ENCODE data around the gene PILRA.
"Not testable (repeated sequence)": the region's sequence is repeated elsewhere in the genome, so short reads cannot be mapped to it uniquely, and the experiment has no call there.

DNA sequence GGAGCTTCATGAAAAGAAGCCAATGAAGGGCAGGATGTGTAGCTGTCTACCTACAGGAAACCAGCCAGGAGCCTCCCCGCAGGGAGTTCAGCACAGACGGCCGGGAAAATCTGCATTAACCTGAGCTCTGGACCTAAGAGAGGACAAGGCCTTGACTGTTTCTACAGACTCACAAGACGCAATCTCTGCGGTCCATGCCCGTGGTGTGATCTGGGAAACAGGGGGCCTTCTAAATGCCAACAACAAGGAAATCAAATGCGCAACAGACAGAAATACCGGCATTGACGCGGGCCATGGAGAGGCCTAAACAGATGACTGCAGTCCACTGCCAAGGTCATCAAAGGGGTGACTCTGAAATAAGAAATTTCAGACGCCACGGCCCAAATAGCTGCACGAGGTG, 49.1 kb upstream of the PILRA start:
- not testable (repeated sequence) for TF ChIP-seq NFE2L2 (IDR thresholded peaks at IDR 0.05; ENCODE audit: low read length); BHLHE40 (IDR thresholded peaks at IDR 0.05; ENCODE audit: low read length); YEATS4 (CRISPR knock-in tag; IDR thresholded peaks at IDR 0.05; ENCODE audit: borderline replicate concordance); SOX6 (IDR thresholded peaks at IDR 0.05); SOX6 (CRISPR knock-in tag; IDR thresholded peaks at IDR 0.05); BRD4 (CRISPR knock-in tag; IDR thresholded peaks at IDR 0.05); KLF11 (CRISPR knock-in tag; IDR thresholded peaks at IDR 0.05); CC2D1A (CRISPR knock-in tag; IDR thresholded peaks at IDR 0.05); ZFX (CRISPR knock-in tag; IDR thresholded peaks at IDR 0.05; ENCODE audit: low read depth); POLR2A (IDR thresholded peaks at IDR 0.05; ENCODE audit: insufficient read depth in 1 of 2, low read depth in 2 of 2, low read length in 2 of 2); KIAA2018 (CRISPR knock-in tag; IDR thresholded peaks at IDR 0.05; ENCODE audit: borderline replicate concordance); ZNF253 (CRISPR knock-in tag; IDR thresholded peaks at IDR 0.05; ENCODE audit: borderline replicate concordance); ZBTB33 (CRISPR knock-in tag; IDR thresholded peaks at IDR 0.05)
- TF ChIP-seq, protein P1, sequence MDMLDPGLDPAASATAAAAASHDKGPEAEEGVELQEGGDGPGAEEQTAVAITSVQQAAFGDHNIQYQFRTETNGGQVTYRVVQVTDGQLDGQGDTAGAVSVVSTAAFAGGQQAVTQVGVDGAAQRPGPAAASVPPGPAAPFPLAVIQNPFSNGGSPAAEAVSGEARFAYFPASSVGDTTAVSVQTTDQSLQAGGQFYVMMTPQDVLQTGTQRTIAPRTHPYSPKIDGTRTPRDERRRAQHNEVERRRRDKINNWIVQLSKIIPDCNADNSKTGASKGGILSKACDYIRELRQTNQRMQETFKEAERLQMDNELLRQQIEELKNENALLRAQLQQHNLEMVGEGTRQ (IDR thresholded peaks at IDR 0.05; ENCODE audit: low read depth, low read length): not testable (repeated sequence)
- TF ChIP-seq, protein P1 (CRISPR knock-in tag; IDR thresholded peaks at IDR 0.05; ENCODE audit: borderline replicate concordance): not testable (repeated sequence)

Data from HepG2 (cell line).